HG02678 (cell line): Measurements from ENCODE around the gene ABCB8.
"Not testable (repeated sequence)": the region's sequence is repeated elsewhere in the genome, so short reads cannot be mapped to it uniquely, and the experiment has no call there.

ENCODE experiments used
- ATAC-seq: cut with Tn5 transposase; IDR thresholded peaks from one replicate; pipeline ENCODE4 v1.9.1; 2021; ENCODE audit warnings: mild to moderate bottlenecking, moderate library complexity; ENCODE audit not compliant: unreplicated experiment

Gene ABCB8

GRCh38 chr7:150997817-150998216 lies 30.4 kb upstream of the ABCB8 start:
- no peak for ATAC-seq

- ATAC-seq, result no peak
These were observed 29.9 kb upstream of the ABCB8 start for GRCh38 chr7:150998341-150998740.

- ATAC-seq, result no peak
These were observed 29.2 kb upstream of the ABCB8 start for GRCh38 chr7:150999001-150999400.

- ATAC-seq, result no peak
These were observed 28.6 kb upstream of the ABCB8 start for GRCh38 chr7:150999497-151000230.

- no peak for ATAC-seq
These were observed 27.3 kb upstream of the ABCB8 start for GRCh38 chr7:151000897-151001495.

GRCh38 chr7:151001546-151001945 lies 26.7 kb upstream of the ABCB8 start:
- no peak for ATAC-seq

GRCh38 chr7:151003572-151003971 lies 24.7 kb upstream of the ABCB8 start:
- no peak for ATAC-seq

- no peak for ATAC-seq
These were observed 22.7 kb upstream of the ABCB8 start for GRCh38 chr7:151005566-151005965.

GRCh38 chr7:151006590-151007300 lies 21.5 kb upstream of the ABCB8 start:
- ATAC-seq, result no peak

GRCh38 chr7:151007469-151007898 lies 20.8 kb upstream of the ABCB8 start:
- ATAC-seq, result no peak

- ATAC-seq, result no peak
These were observed 20.1 kb upstream of the ABCB8 start for GRCh38 chr7:151008143-151008510.

GRCh38 chr7:151008511-151009323 lies 19.5 kb upstream of the ABCB8 start:
- peak; percentile 57 for ATAC-seq

- no peak for ATAC-seq
These were observed 18.8 kb upstream of the ABCB8 start for GRCh38 chr7:151009327-151010036.

- no peak for ATAC-seq
These were observed 18.3 kb upstream of the ABCB8 start for GRCh38 chr7:151010037-151010306.

GRCh38 chr7:151010307-151011096 lies 17.7 kb upstream of the ABCB8 start:
- ATAC-seq, result no peak

- no peak for ATAC-seq
These were observed 17.2 kb upstream of the ABCB8 start for GRCh38 chr7:151011097-151011409.

GRCh38 chr7:151011616-151012015 lies 16.6 kb upstream of the ABCB8 start:
- ATAC-seq, result not testable (repeated sequence)

GRCh38 chr7:151012031-151012692 lies 16.1 kb upstream of the ABCB8 start:
- ATAC-seq, result no peak

- no peak for ATAC-seq
These were observed 15.3 kb upstream of the ABCB8 start for GRCh38 chr7:151012911-151013347.

- ATAC-seq, result no peak
These were observed 14.9 kb upstream of the ABCB8 start for GRCh38 chr7:151013356-151013732.
